Ovary (tissue), 9 donors: ENCODE measurements around the gene KLF12. TPM values are rescaled to one million over a fixed set of nuclear protein-coding genes. Genes with fewer than 3 reads are reported as not detected.

Experiments used
- DNase-seq, 5 donors: peaks; one replicate each; pipeline ENCODE4 v3.0.0-alpha.2; 2019 to 2020
- H3K27ac ChIP-seq, 2 donors: fragments of 200-600 bp; one replicate each; pipeline versions ENCODE4 v1.5.1 to v1.8.0; 2019 to 2022
- H3K27me3 ChIP-seq: fragments of 200-600 bp; one replicate; pipeline ENCODE4 v1.8.0; 2022
- H3K36me3 ChIP-seq: fragments of 200-600 bp; sonication (generic); one replicate; pipeline ENCODE4 v1.5.1; 2019
- H3K4me1 ChIP-seq: one replicate; pipeline ENCODE4 v1.8.1; 2013; ENCODE audit warnings: mild to moderate bottlenecking, moderate library complexity; ENCODE audit not compliant: insufficient read depth
- H3K4me3 ChIP-seq: fragments of 200-600 bp; sonication (generic); one replicate; pipeline ENCODE4 v1.5.1; 2017
- H3K9me3 ChIP-seq, 2 donors: fragments of 200-600 bp in 1 of 2; sonication (generic) in 1 of 2; one replicate each; pipeline versions ENCODE4 v1.5.1 to v1.8.1; 2013 to 2019; ENCODE audit warnings: mild to moderate bottlenecking in 1 of 2, moderate library complexity in 1 of 2
- CTCF ChIP-seq, 3 donors: fragments of 450-650 bp in 2 of 3; fragments of 200-600 bp in 1 of 3; IDR thresholded peaks; one replicate each; pipeline versions ENCODE4 v1.5.1 to v1.8.0; 2016 to 2022; ENCODE audit warnings: antibody characterized with exemption in 3 of 3, mild to moderate bottlenecking in 1 of 3
- EP300 ChIP-seq: sonication (generic); formaldehyde crosslinking; IDR thresholded peaks from one replicate; pipeline ENCODE4 v1.6.1; 2017; ENCODE audit warnings: antibody characterized with exemption
- POLR2A ChIP-seq: fragments of 450-650 bp; IDR thresholded peaks from one replicate; pipeline ENCODE4 v1.6.1; 2017; ENCODE audit warnings: antibody characterized with exemption, mild to moderate bottlenecking, moderate library complexity
- WGBS, 3 donors: extraction: QIAGEN DNeasy Blood & Tissue Kit in 1 of 3; methylation state at CpG; one replicate each; pipeline versions ENCODE4 v1.1.5 to v1.1.7; 2013 to 2017; 5-methylcytosine and 5-hydroxymethylcytosine counted together
- intact Hi-C, 4 donors: fragments of 100-400 bp; cut with DNase I; formaldehyde crosslinking; loops; one replicate each; pipeline versions ENCODE4 v1.11.0 to v1.15.1; 2022 to 2023
- polyA plus RNA-seq, 2 donors: library from polyadenylated mRNA; stranded (reverse); fragments of 200-250 nt in 1 of 2; fragments of 350-450 nt in 1 of 2; fragmentation: Illumina TruSeq in 1 of 2; extraction: RNeasy Lipid Tissue Mini Kit (QIAGEN cat#74804) in 1 of 2; gene quantifications; one replicate each; pipeline ENCODE4 v1.2.3, GENCODE V29; 2013 to 2014
- total RNA-seq, 7 donors: library from RNA; depleted of rRNA in 2 of 7; stranded (reverse); fragments of >200 nt in 2 of 7; fragmentation: NEBNext Ultra II Directional in 3 of 7; extraction: Animal tissue kit (Norgen Biotek cat#: 25700) in 3 of 7; gene quantifications; one replicate each; pipeline versions ENCODE4 v1.1.0 to v1.2.4, GENCODE V29; 2016 to 2023
- donor health status: DM: no; HTN: no; CAD: no; lungs with moderate emphysema.
- donor health status: DM: no; HTN: no; CAD: no.
- donor health status: Bipolar disorder and iron deficiency.
- donor health status: DM: yes; HTN: yes; CAD: no.
- donor health status: DM: no; HTN: no; CAD: no.
- donor health status: DM: yes; HTN: yes; CAD: no.

The KLF12 gene
- total and polyA plus RNA-seq, 9 donors = 3.6 to 22.1 (median 15.9) TPM

- H3K36me3 ChIP-seq = no peaks in the 10 kb centered on the region
- peaks cover 8% of the 10 kb centered on the region for H3K4me1 ChIP-seq
- H3K4me3 ChIP-seq = no peak overlapping the region
- H3K27ac ChIP-seq = no peak overlapping the region
- 87 to 95% (median 93%) methylated on average over 4 of the region's 4 CpGs for WGBS, 3 donors
- intact Hi-C loops = no loop called here
- no peaks in the 10 kb centered on the region for H3K27me3 ChIP-seq
- H3K9me3 ChIP-seq = no peaks in the 10 kb centered on the region
- no peak for TF ChIP-seq POLR2A
- no peak for TF ChIP-seq CTCF (IDR thresholded peaks at IDR 0.05)
- no peak for TF ChIP-seq EP300
- no peak for DNase-seq
Observed at GRCh38 chr13:74090869-74091605, 43.2 kb downstream of the KLF12 start.

GRCh38 chr13:74090397-74090796 lies 43.8 kb downstream of the KLF12 start:
- DNase-seq = no peak
- intact Hi-C loops = no loop called here
- Histone ChIP-seq H3K4me1 (peaks cover 8% of the 10 kb centered on the region), H3K4me3 (no peak overlapping the region), H3K27me3 (no peaks in the 10 kb centered on the region), H3K36me3 (no peaks in the 10 kb centered on the region), H3K9me3 (no peaks in the 10 kb centered on the region), H3K27ac (no peak overlapping the region)
- no peak for TF ChIP-seq POLR2A
- TF ChIP-seq CTCF (IDR thresholded peaks at IDR 0.05) = no peak
- TF ChIP-seq EP300 = no peak
- 94 to 96% (median 95%) methylated on average over 3 of the region's 3 CpGs for WGBS, 3 donors

GRCh38 chr13:74087357-74087756 lies 46.8 kb downstream of the KLF12 start:
- no peaks in the 10 kb centered on the region for H3K9me3 ChIP-seq
- H3K36me3 ChIP-seq = no peaks in the 10 kb centered on the region
- no peaks in the 10 kb centered on the region for H3K27me3 ChIP-seq
- intact Hi-C loops = no loop called here
- no peak for DNase-seq
- H3K4me3 ChIP-seq = no peak overlapping the region
- H3K27ac ChIP-seq = no peak overlapping the region
- H3K4me1 ChIP-seq = peaks cover 8% of the 10 kb centered on the region
- TF ChIP-seq EP300 (no peak), CTCF (IDR thresholded peaks at IDR 0.05) (no peak), POLR2A (no peak)
- WGBS, 3 donors = 31 to 45% (median 31%) methylated on average over 3 of the region's 3 CpGs
